Endometrial microvascular endothelial cells (primary cell): ENCODE measurements around the gene TMEM8B. TPM values are rescaled to one million over a fixed set of nuclear protein-coding genes. Genes with fewer than 3 reads are reported as not detected.
"Not testable (repeated sequence)": the region's sequence is repeated elsewhere in the genome, so short reads cannot be mapped to it uniquely, and the experiment has no call there.

Source experiments
- in situ Hi-C: cut with HindIII; loops from 2 replicates; pipeline ENCODE4 v1.10.0; 2017; ENCODE audit warnings: low sequenced_read_pairs, low pct_unique_long_range_greater_than_20kb; ENCODE audit errors: inconsistent ontology term
- total RNA-seq: library from RNA; depleted of rRNA; stranded (reverse); fragments of >200 nt; gene quantifications from one replicate; pipeline ENCODE4 v1.2.3, GENCODE V29; 2015; ENCODE audit errors: inconsistent ontology term

Gene TMEM8B
- total RNA-seq, 1 donor from 2014 or later = 0.09 TPM

GRCh38 chr9:35856882-35857281 is 27.9 kb downstream of the TMEM8B start:
- in situ Hi-C loops = no loop called here

GRCh38 chr9:35858458-35858857 is 29.4 kb downstream of the TMEM8B start:
- in situ Hi-C loops = no loop called here

DNA sequence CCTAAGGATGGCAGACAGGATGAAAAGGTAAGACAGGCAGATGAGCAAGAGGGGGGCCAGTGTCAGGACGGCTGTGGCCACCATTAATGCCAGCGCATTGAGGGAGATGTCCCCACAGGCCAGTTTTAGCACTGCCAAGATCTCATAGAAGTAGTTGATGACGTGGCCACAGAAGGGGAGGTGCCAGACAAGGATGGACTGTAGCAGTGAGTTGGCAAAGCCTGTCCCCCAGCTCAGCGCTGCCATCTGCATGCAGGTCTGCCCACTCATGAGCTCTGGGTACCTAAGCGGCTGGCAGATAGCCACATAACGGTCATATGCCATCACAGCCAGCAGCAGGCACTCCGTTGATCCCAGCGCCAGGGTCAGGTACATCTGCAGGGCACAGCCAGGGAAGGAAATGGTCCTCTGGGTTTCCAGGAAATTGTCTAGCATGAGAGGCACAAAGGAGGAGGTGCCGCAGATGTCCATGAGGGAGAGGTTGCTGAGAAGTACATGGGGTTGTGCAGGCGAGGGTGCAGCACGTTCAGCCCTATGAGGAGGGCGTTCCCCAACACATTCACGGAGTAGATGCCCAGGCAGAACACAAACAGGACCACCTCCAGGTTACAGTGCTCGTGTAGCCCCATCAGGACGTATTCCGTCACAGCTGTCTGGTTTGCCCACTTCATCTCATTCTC is 30.4 kb downstream of the TMEM8B start:
- in situ Hi-C loops = no loop called here

DNA sequence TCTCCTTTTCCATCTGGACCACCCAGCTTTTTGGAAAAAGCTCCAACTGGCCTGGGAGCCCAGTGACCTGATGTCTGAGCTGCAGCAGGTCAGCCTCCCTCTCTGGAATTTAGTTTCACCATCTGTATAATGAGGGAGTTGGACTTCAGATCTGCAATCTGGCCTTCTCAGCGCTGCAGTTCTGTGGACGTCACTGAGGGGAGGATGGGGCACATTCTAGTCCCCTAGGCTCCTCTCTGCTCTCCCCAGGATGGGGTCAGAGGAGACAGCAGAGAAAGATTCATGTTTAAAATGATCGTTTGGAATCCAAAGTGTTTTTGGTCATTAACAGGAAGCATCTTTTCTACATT is 30.9 kb downstream of the TMEM8B start:
- in situ Hi-C loops = loop anchor here (10.0 kb wide), 1 partner anchor 45 kb away; the partner anchor contains the start of genes HINT2 and SPAG8

GRCh38 chr9:35861161-35861897 is 32.3 kb downstream of the TMEM8B start:
- in situ Hi-C loops = loop anchor here (10.0 kb wide), 1 partner anchor 47 kb away; the partner anchor contains the start of genes HINT2 and SPAG8

DNA sequence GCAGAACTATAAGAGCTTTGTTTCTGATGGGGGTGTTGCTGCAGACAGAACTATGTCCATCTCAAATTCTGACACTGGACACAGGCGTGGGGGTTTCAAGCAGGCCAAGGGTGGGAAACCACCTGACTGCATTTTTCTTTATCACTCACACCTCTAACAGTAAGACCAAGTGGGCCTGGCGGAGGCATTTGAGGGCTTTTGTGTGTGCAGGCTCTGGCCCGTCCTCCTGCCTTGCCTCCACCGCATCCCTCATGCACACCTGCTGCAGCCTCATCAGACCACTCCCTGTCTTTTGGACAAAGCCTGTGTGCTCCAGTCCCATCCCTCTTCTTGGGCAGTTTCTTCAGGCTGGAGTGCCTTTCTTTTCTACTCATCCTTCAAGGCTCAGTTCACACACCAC is 33.3 kb downstream of the TMEM8B start:
- in situ Hi-C loops = loop anchor here (10.0 kb wide), 1 partner anchor 48 kb away; the partner anchor contains the start of genes HINT2 and SPAG8

- in situ Hi-C loops = loop anchor here (10.0 kb wide), 1 partner anchor 49 kb away; the partner anchor contains the start of genes HINT2 and SPAG8
Measured at GRCh38 chr9:35863583-35863982, 34.6 kb downstream of the TMEM8B start.

GRCh38 chr9:35864695-35865255 is 35.7 kb downstream of the TMEM8B start:
- in situ Hi-C loops = loop anchor here (10.0 kb wide), 1 partner anchor 50 kb away; the partner anchor contains the start of genes HINT2 and SPAG8

- in situ Hi-C loops = loop anchor here (10.0 kb wide), 1 partner anchor 53 kb away; the partner anchor contains the start of genes HINT2 and SPAG8
Measured at GRCh38 chr9:35867538-35867937, 38.5 kb downstream of the TMEM8B start.

DNA sequence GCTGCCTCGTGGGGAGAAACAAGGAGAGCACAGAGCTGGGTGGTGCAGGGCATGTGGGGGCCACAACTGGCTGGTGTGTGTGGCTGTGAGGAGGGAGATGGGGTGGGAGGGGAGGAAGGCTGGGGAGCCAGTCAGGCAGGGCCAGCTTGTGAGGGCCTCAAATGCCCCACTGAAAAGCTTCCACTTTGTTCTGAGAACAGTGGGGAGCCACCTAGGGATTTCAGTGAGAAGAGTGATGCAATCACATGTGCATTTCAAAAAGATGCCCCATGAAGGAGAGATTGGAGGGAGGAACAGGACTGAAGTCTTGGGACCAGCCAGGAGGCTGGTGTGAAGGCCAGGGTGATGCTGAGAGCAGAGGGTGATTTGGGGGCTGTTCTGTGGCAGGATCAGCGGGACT is 39.9 kb downstream of the TMEM8B start:
- in situ Hi-C loops = loop anchor here (10.0 kb wide), 1 partner anchor 54 kb away; the partner anchor contains the start of genes HINT2 and SPAG8

DNA sequence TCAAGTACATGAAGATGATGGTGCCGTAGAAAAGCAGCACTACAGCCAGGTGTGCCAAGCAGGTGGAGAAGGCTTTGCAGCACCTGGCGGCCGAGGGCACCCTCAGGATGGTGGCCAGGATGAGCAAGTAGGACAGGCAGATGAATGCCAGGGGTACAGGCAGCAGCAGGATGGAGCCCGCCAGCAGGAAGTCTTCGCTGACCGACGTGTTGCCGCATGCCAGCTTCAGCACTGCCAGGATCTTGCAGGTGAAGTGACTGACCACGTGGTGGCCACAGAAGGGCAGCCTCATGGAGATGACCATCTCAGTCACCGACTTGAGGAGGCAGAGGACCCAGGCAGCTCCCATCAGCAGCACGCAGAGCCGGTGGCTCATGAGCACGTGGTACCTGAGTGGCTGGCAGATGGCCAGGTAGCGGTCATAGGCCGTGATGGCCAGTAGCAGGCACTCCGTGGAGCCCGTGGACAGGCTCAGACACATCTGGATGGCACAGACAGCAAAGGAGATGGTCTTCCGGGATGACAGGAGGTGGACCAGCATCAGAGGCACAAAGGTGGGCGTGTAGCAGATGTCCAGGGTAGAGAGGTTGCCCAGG is 40.7 kb downstream of the TMEM8B start:
- in situ Hi-C loops = loop anchor here (10.0 kb wide), 1 partner anchor 55 kb away; the partner anchor contains the start of genes HINT2 and SPAG8

GRCh38 chr9:35870351-35870923 is 41.4 kb downstream of the TMEM8B start, which contains the start of gene OR13J1:
OR13J1 (minus strand) TSS chr9:35870401; CDS start chr9:35870401, 0 bp downstream.
- in situ Hi-C loops = no loop called here

DNA sequence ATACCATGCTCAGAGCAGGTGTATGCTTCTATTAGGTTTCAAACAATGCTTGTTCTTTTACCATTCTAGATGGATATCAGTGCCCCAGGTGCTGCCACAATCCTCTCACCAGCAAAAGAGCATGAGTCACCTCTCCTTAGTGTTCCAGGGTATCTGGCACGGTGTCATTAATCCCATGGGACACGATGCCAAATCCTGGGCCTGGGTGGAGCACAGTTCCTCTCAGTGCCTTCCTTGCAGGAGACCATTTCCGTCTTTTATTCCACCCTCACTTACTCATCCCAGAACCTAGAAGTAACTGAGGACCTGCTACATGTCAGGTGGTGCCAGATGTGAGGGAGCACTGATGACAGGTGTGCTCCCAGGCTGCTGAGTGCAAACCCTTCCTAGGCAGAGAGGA is 42.5 kb downstream of the TMEM8B start:
- in situ Hi-C loops = no loop called here

GRCh38 chr9:35872505-35872904 is 43.5 kb downstream of the TMEM8B start:
- in situ Hi-C loops = no loop called here

DNA sequence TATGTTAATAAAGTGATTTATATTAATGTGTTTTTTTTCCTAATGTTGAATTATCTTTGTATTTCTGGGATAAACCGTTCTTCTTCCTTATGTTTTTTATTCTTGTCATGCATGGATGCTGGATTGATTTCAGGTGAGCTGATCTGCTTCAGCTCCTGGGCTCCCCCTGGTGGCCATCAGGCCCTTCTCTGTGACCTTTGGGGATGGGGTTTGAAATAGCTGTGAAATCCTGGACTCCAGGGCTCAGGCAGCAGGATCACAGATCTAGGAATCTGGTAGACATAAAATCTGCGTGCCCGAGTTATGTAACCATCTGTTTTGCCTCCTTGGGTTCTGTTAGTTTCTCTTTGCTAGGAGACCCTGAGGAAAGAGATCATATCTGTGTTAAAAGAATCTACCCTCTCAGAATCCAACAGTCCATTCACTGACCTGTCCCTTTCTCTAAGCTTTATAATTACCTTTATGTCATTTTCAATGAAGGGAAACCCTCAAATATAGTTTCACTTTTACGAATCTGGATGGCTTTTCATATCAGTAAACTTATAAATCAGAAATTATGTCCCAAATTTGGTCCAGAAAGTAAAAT is 53.3 kb downstream of the TMEM8B start:
- in situ Hi-C loops = no loop called here

DNA sequence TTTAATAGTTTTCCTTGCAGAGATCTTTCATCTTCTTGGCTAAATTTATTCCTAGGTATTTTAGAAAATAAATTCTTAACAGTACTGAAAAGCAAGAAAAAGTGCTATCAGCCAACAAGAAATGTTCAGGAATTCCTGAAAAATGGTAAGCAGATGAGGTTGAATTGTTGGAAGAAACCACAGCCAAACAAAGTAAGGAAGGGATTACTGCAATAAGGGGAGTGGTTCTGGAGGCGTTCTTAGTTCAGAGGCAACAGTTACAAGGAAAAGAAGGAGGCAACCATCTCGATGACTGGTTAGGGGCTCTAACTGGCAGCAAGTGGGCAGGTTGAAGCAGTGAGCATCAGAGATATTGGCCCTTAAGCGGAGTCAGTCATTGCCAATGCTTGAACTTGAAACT is 54.0 kb downstream of the TMEM8B start:
- in situ Hi-C loops = no loop called here

DNA sequence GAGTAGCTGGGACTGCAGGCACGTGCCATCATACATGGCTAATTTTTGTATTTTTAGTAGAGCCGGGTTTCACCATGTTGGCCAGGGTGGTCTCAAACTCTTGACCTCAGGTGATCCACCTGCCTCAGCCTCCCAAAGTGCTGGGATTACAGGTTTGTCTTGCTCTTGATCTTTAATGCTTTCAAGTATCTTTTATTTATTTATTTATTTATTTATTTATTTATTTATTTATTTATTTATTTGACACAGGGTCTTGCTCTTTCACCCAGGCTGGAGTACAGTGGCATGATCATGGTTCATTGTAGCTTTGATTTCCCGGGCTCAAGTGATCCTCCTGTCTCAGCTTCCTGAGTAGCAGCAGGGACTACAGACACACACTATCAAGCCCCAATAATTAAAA is 55.9 kb downstream of the TMEM8B start:
- in situ Hi-C loops = not testable (repeated sequence)

DNA sequence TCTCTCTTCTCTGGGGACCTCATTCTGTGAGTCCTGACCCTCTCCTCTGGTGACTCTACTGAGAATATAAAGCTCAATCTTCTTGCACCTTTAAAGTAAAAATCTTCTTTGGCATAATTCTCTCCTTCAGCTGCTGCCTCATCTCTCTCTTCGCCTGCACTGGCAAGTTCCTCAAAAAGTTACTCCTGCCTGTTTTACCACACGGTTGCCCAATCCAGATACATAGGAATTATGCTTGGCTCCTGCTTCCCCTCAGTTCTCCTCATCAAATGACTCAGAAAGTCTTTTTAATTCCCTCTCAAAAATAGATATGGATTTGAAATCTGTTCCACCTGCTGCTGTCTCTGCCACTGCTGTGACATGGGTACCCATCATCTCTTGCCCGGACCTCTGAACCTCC is 62.6 kb downstream of the TMEM8B start:
- in situ Hi-C loops = no loop called here
